Heart right ventricle (tissue), 16 donors: ENCODE results near the gene CPSF7. TPM values are rescaled to one million over a fixed set of nuclear protein-coding genes. Genes with fewer than 3 reads are reported as not detected.
A peak's percentile ranks its signal among the peaks of the same experiment; 100 is the strongest.

Experiments
- ATAC-seq, 8 donors: fragments of 200-7000 bp; cut with Tn5 transposase; one replicate each; pipeline ENCODE4 v1.9.1; 2020; ENCODE audit warnings: mild to moderate bottlenecking in 8 of 8, moderate library complexity in 8 of 8, moderate number of reproducible peaks in 1 of 8
- DNase-seq, 2 donors: peaks; one replicate each; pipeline ENCODE4 v3.0.0-alpha.2; 2020
- H3K27ac ChIP-seq, 10 donors: fragments of 200-600 bp; sonication (generic) in 2 of 10; one replicate each; pipeline versions ENCODE4 v1.5.0 to v1.8.0; 2020 to 2022; ENCODE audit warnings: mild to moderate bottlenecking in 3 of 10
- H3K27me3 ChIP-seq, 7 donors: fragments of 200-600 bp; one replicate each; pipeline ENCODE4 v1.8.0; 2021 to 2022; ENCODE audit warnings: mild to moderate bottlenecking in 2 of 7
- H3K36me3 ChIP-seq, 9 donors: fragments of 200-600 bp; sonication (generic) in 1 of 9; one replicate each; pipeline versions ENCODE4 v1.5.0 to v1.8.0; 2020 to 2022; ENCODE audit warnings: mild to moderate bottlenecking in 2 of 9
- H3K4me1 ChIP-seq, 9 donors: fragments of 200-600 bp; sonication (generic) in 1 of 9; one replicate each; pipeline versions ENCODE4 v1.5.0 to v1.8.0; 2020 to 2022; ENCODE audit warnings: mild to moderate bottlenecking in 4 of 9
- H3K4me3 ChIP-seq, 10 donors: fragments of 200-600 bp; sonication (generic) in 2 of 10; one replicate each; pipeline versions ENCODE4 v1.5.0 to v1.8.0; 2020 to 2022; ENCODE audit warnings: mild to moderate bottlenecking in 7 of 10, moderate library complexity in 2 of 10
- H3K9me3 ChIP-seq, 11 donors: fragments of 200-600 bp in 10 of 11; sonication (generic) in 2 of 11; one replicate each; pipeline versions ENCODE4 v1.5.0 to v1.8.0; 2013 to 2022; ENCODE audit warnings: mild to moderate bottlenecking in 2 of 11, control low read depth in 1 of 11, moderate library complexity in 1 of 11
- CTCF ChIP-seq, 9 donors: fragments of 200-600 bp; sonication (generic) in 2 of 9; IDR thresholded peaks; one replicate each; pipeline versions ENCODE4 v1.5.0 to v1.8.0; 2021 to 2022; ENCODE audit warnings: antibody characterized with exemption in 9 of 9, mild to moderate bottlenecking in 5 of 9, moderate library complexity in 1 of 9
- WGBS, 2 donors: extraction: QIAGEN DNeasy Blood & Tissue Kit; methylation state at CpG; one replicate each; pipeline ENCODE4 v1.1.7; 2013; ENCODE audit warnings: inconsistent platforms in 1 of 2; 5-methylcytosine and 5-hydroxymethylcytosine counted together
- intact Hi-C, 10 donors: fragments of 100-400 bp; cut with DNase I; formaldehyde crosslinking; loops; one replicate each; pipeline versions ENCODE4 v1.11.1 to v1.14.2; 2022
- long read RNA-seq, 3 donors: library from polyadenylated mRNA; unstranded; transcript quantifications; one replicate each; pipeline ENCODE4 v2.0.0, GENCODE V29; 2020 to 2021
- polyA plus RNA-seq, 2 donors: library from polyadenylated mRNA; stranded (reverse); fragments of 200-250 nt; gene quantifications; one replicate each; pipeline ENCODE4 v1.2.3, GENCODE V29; 2013
- total RNA-seq, 10 donors: library from RNA; stranded (reverse); fragmentation: NEBNext Ultra II Directional in 3 of 10; extraction: Animal tissue kit (Norgen Biotek cat#: 25700) in 3 of 10; gene quantifications; one replicate each; pipeline versions ENCODE4 v1.2.1 to v1.2.4, GENCODE V29; 2021 to 2023
- donor health status: Arrhythmogenic right ventricular cardiomyopathy.
- donor health status: ischemic (EF 13 %, LVEDD 7.1; RV severe dilation, severe dysfunction).
- donor health status: healthy with polysubstance abuse.
- donor health status: DM: no; HTN: yes; CAD: no.
- donor health status: DM: no; HTN: no; CAD: no.
- donor health status: ischemic (EF 25% LVEDD 6.9; RV normal size, moderate dysfunction).
- donor health status: ischemic (EF 25% LVEDD 5.7; RV mildly dilated, moderate dysfunction).
- donor health status: healthy.
- donor health status: DM: yes; HTN: yes; CAD: no.
- donor health status: Ischemic cardiomyopathy.
- donor health status: ischemic (EF 35%, LVEDD 5.7; RV mildly dilated, moderate dysfunction).
- donor health status: nonischemic (EF 11% LVEDD 7.7; RV severe dilation, severe dysfunction).
- donor health status: DM: yes; HTN: yes; CAD: no.
- donor health status: PGD.
- donor health status: ischemic (EF 29% LVEDD 5.4; RV normal size, mild dysfunction).
- donor health status: nonischemic (EF 23%, LVEDD 6.1; RV moderate dilation, normal function).

CPSF7 gene
- total RNA-seq (10 to 100 TPM; 37.7 to 51.8 (median 43.3) TPM), polyA plus RNA-seq (10 to 100 TPM; 22.3 to 43.8 TPM)
- long read RNA-seq, donor 1, partial matches to known transcripts, result 3 of 12 reads
- long read RNA-seq, donor 1, other reads (novel, unspliced or antisense), result 8 of 12 reads
- long read RNA-seq, donor 2, partial matches to known transcripts, result 16 of 16 reads
- long read RNA-seq, donor 2, other reads (novel, unspliced or antisense), result 0 of 16 reads
- long read RNA-seq, donor 3, partial matches to known transcripts, result 7 of 17 reads
- long read RNA-seq, donor 3, other reads (novel, unspliced or antisense), result 9 of 17 reads

GRCh38 chr11:61429691-61430582, at the start of gene CPSF7, which contains the start of gene SDHAF2:
CPSF7 (minus strand) TSS chr11:61429975; CDS start chr11:61429235, 740 bp downstream.
SDHAF2 (plus strand) TSS chr11:61430124; CDS start chr11:61430147, 23 bp downstream.
- Histone ChIP-seq H3K27ac (peak within 1 kb of the TSS; percentile 75 to 98 (median 96)), H3K27me3 (no peaks in the 10 kb centered on the region), H3K4me3 (peak within 1 kb of the TSS; percentile 49 to 91 (median 79)), H3K9me3 (no peaks in the 10 kb centered on the region), H3K36me3 (peaks cover 0 to 55% (median 27%) of the 10 kb centered on the region in 9 donors), H3K4me1 (peaks cover 0 to 66% (median 41%) of the 10 kb centered on the region in 9 donors)
- ATAC-seq, result peak; percentile 96 to 99 (median 98)
- no peak for TF ChIP-seq CTCF (IDR thresholded peaks at IDR 0.05)
- intact Hi-C loops, result loop anchor here in 1 of 10 donors (10.0 kb wide), 1 partner anchor 95 kb away; the partner anchor contains the start of genes DDB1 and TKFC
- DNase-seq, result peak; percentile 96 to 97
- WGBS, 2 donors, result 0 to 1% methylated on average over 66 to 82 of the region's 82 CpGs

GRCh38 chr11:61477727-61478148, 48.0 kb upstream of the CPSF7 start:
- intact Hi-C loops, result loop anchor here (1.0 to 10.0 kb wide), 14 partner anchors 35 to 255 kb away; partner anchors contain the start of gene SYT7 (in 1 of the 10)
- peak; percentile 47 to 59 for DNase-seq
- peaks cover 0 to 11% (median 0%) of the 10 kb centered on the region in 9 donors for H3K36me3 ChIP-seq

GRCh38 chr11:61477126-61477525, 47.4 kb upstream of the CPSF7 start:
- peak in 3 of 8 donors; percentile 12 to 22 (median 18) for ATAC-seq
- DNase-seq, result no peak

More at GRCh38 chr11:61477727-61478148, 48.0 kb upstream of the CPSF7 start:
- Histone ChIP-seq H3K27me3 (no peaks in the 10 kb centered on the region), H3K4me3 (no peak overlapping the region), H3K4me1 (peaks cover 3 to 41% (median 17%) of the 10 kb centered on the region in 9 donors), H3K9me3 (peaks cover 0 to 9% (median 0%) of the 10 kb centered on the region in 11 donors), H3K27ac (peak overlapping the region in 5 of 10 donors; percentile 19 to 61 (median 44))
- TF ChIP-seq CTCF (IDR thresholded peaks at IDR 0.05), result peak; percentile 91 to 97 (median 94)
- peak; percentile 5 to 54 (median 42) for ATAC-seq
- WGBS, 2 donors, result 3 to 4% methylated on average over 18 of the region's 18 CpGs

More at GRCh38 chr11:61477126-61477525, 47.4 kb upstream of the CPSF7 start:
- Histone ChIP-seq H3K36me3 (peaks cover 0 to 15% (median 0%) of the 10 kb centered on the region in 9 donors), H3K27me3 (no peaks in the 10 kb centered on the region), H3K4me1 (peaks cover 3 to 47% (median 17%) of the 10 kb centered on the region in 9 donors), H3K27ac (peak overlapping the region in 5 of 10 donors; percentile 19 to 61 (median 44)), H3K4me3 (no peak overlapping the region), H3K9me3 (peaks cover 0 to 9% (median 0%) of the 10 kb centered on the region in 11 donors)
- intact Hi-C loops, result loop anchor here (1.0 to 10.0 kb wide), 13 partner anchors 35 to 255 kb away; partner anchors contain the start of gene SYT7 (in 1 of the 10)
- 49 to 54% methylated on average over 8 of the region's 8 CpGs for WGBS, 2 donors
- TF ChIP-seq CTCF (IDR thresholded peaks at IDR 0.05), result no peak
